Measurements from ENCODE around the gene ELFN2.

GRCh38 chr22:37418627-37419369 lies 8.5 kb downstream of the ELFN2 start:
- TF ChIP-seq CTCF (conservative IDR thresholded peaks at IDR 0.05; ENCODE audit: low read length), result no peak
- no peak for TF ChIP-seq EZH2phosphoT487 (IDR thresholded peaks at IDR 0.05; ENCODE audit: borderline replicate concordance, low read depth, low read length)

All from OCI-LY7 (cell line).